Neutrophil (primary cell): Measurements from ENCODE around the gene ATP6V0C.
"Not testable (repeated sequence)": the region's sequence is repeated elsewhere in the genome, so short reads cannot be mapped to it uniquely, and the experiment has no call there.

Experiments used
- H3K27ac ChIP-seq: fragments of 200-600 bp; sonication (generic); 2 replicates; pipeline ENCODE4 v1.5.1; 2016; ENCODE audit warnings: mild to moderate bottlenecking, moderate library complexity
- H3K27me3 ChIP-seq: fragments of 200-600 bp; sonication (generic); 2 replicates; pipeline ENCODE4 v1.6.0; 2016; ENCODE audit warnings: mild to moderate bottlenecking
- H3K36me3 ChIP-seq: fragments of 200-600 bp; sonication (generic); 2 replicates; pipeline ENCODE4 v1.5.1; 2017
- H3K4me1 ChIP-seq, 2 experiments: fragments of 200-600 bp in 1 of 2; sonication (generic) in 1 of 2; 1 replicate in 1 of 2; 2 replicates in 1 of 2; pipeline versions ENCODE4 v1.5.1 to v1.6.1; 2013 to 2016; ENCODE audit warnings: low read depth in 1 of 2, low read length in 1 of 2, mild to moderate bottlenecking in 1 of 2, moderate library complexity in 1 of 2; ENCODE audit not compliant: control insufficient read depth in 1 of 2, insufficient read depth in 1 of 2
- H3K4me3 ChIP-seq, 2 experiments: fragments of 200-600 bp in 1 of 2; sonication (generic) in 1 of 2; 1 replicate in 1 of 2; 2 replicates in 1 of 2; pipeline ENCODE4 v1.5.1; 2013 to 2016; ENCODE audit warnings: low read depth in 1 of 2, low read length in 1 of 2, mild to moderate bottlenecking in 1 of 2, moderate library complexity in 1 of 2
- H3K9me3 ChIP-seq: fragments of 200-600 bp; sonication (generic); 2 replicates; pipeline ENCODE4 v1.5.1; 2016
- CTCF ChIP-seq: fragments of 200-600 bp; sonication (generic); IDR thresholded peaks from 2 replicates; pipeline ENCODE4 v1.5.1; 2016; ENCODE audit warnings: antibody characterized with exemption

Gene ATP6V0C

GRCh38 chr16:2476741-2477140 lies 37.0 kb upstream of the ATP6V0C start:
- Histone ChIP-seq H3K36me3 (no peaks in the 10 kb centered on the region), H3K27ac (no peak overlapping the region), H3K4me1 (peaks cover 24 to 26% of the 10 kb centered on the region in 2 experiments), H3K27me3 (peaks cover 44% of the 10 kb centered on the region), H3K4me3 (no peak overlapping the region), H3K9me3 (no peaks in the 10 kb centered on the region)
- no peak for TF ChIP-seq CTCF

DNA sequence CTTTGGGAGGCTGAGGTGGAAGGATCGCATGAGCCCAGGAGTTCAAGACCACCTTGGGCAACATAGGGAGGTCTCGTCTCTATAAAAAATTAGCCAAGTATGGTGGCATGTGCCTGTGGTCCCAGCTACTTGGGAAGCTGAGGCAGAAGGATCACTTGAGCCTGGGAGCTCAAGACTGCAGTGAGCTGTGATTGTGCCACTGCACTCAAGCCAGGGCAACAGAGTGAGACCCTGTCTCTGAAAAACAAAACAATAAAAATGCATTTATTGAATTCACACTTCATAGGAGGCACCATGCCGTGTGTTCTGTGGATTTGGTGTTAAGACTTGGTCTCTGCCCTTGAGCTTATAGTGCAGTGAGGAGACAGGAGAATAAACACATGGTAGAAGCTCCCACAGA lies 36.4 kb upstream of the ATP6V0C start:
- Histone ChIP-seq H3K27me3 (peaks cover 38% of the 10 kb centered on the region), H3K4me3 (no peak overlapping the region), H3K9me3 (no peaks in the 10 kb centered on the region), H3K4me1 (peaks cover 24 to 26% of the 10 kb centered on the region in 2 experiments), H3K36me3 (no peaks in the 10 kb centered on the region), H3K27ac (no peak overlapping the region)
- no peak for TF ChIP-seq CTCF

GRCh38 chr16:2478279-2478678 lies 35.5 kb upstream of the ATP6V0C start:
- H3K27me3 ChIP-seq = peaks cover 29% of the 10 kb centered on the region
- H3K4me1 ChIP-seq = peaks cover 21 to 23% of the 10 kb centered on the region in 2 experiments
- H3K9me3 ChIP-seq = no peaks in the 10 kb centered on the region
- TF ChIP-seq CTCF = no peak
- no peak overlapping the region for H3K27ac ChIP-seq
- H3K36me3 ChIP-seq = no peaks in the 10 kb centered on the region
- no peak overlapping the region for H3K4me3 ChIP-seq

- H3K36me3 ChIP-seq, H3K27ac ChIP-seq, H3K9me3 ChIP-seq, H3K4me1 ChIP-seq, H3K4me3 ChIP-seq: not testable (repeated sequence)
- peaks cover 13% of the 10 kb centered on the region for H3K27me3 ChIP-seq
Measured at GRCh38 chr16:2479996-2480395, 33.8 kb upstream of the ATP6V0C start.

DNA sequence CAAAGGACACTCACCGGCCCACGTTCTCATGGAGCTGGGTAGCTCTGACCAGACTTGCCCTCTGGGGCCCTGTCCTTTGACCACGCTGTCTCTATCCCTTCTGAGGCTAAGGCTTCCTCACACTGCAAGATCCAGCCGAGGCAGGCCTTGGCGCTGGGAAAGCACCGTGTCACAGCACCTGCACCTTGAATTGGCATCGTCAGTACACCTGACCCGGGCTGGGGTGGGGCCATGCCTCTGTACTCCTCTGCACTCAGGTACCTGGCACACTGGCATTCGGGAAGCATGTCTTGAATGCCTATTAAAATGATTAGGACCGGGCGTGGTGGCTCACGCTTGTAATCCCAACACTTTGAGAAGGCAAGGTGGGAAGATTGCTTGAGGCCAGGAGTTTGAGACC lies 32.8 kb upstream of the ATP6V0C start:
- Histone ChIP-seq H3K27ac (no peak overlapping the region), H3K36me3 (no peaks in the 10 kb centered on the region), H3K9me3 (no peaks in the 10 kb centered on the region), H3K27me3 (peaks cover 6% of the 10 kb centered on the region), H3K4me3 (no peak overlapping the region), H3K4me1 (peaks cover under 1 to 2% of the 10 kb centered on the region in 2 experiments)
- no peak for TF ChIP-seq CTCF

DNA sequence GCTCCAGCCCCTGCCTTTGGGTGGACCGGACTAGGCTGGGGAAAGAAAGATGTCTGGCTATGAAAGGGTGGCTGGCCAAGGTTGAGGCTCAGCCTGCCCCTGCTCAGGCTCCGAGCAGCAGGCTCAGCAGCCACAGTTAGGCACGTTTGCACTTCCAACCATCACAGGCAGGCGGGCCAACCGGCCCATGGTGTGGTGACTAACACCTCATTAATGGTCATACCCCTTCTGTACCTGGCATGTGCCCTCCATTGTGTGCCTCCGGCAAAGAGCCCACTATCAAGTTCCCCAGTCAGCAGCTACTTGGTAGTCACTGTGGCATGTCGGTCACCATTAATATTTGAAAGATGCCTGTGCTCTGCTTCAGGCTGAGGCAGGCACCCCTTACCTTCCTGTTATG lies 32.1 kb upstream of the ATP6V0C start:
- no peak overlapping the region for H3K4me3 ChIP-seq
- peaks cover under 1 to 4% of the 10 kb centered on the region in 2 experiments for H3K4me1 ChIP-seq
- H3K36me3 ChIP-seq = no peaks in the 10 kb centered on the region
- no peaks in the 10 kb centered on the region for H3K27me3 ChIP-seq
- H3K9me3 ChIP-seq = no peaks in the 10 kb centered on the region
- TF ChIP-seq CTCF = no peak
- no peak overlapping the region for H3K27ac ChIP-seq
